Measurements from ENCODE around the gene KIAA0753.
"Not testable (repeated sequence)": the region's sequence is repeated elsewhere in the genome, so short reads cannot be mapped to it uniquely, and the experiment has no call there.

Gene KIAA0753

DNA sequence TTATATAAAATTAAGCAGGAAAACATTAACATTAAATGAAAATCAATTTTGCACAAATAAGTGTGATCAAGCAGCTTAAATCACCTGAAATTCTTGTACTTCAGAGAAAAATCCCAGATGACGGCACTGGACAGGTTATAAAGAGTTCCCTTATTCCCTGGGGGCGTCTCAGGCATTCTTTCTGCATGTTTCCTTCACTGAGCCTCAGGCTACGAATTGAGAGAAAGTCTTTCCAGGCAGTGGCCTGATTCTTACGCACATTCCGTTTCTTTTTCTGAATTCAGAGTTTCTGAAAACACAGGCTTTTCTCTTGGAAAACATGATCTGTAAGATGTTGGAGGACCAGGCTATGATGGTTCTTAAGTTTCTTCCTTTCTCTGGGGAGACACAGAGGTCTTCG, 62.0 kb downstream of the KIAA0753 start:
- H3K36me3 Mint-ChIP-seq (ENCODE audit: low read depth), result peaks cover 55% of the 10 kb centered on the region
- H3K9me3 Mint-ChIP-seq, result no peaks in the 10 kb centered on the region
- peaks cover 24% of the 10 kb centered on the region for H3K4me1 Mint-ChIP-seq (ENCODE audit: low read depth)
- no peaks in the 10 kb centered on the region for H3K27me3 Mint-ChIP-seq
- no peak overlapping the region for H3K27ac Mint-ChIP-seq
- H3K4me3 Mint-ChIP-seq, result no peak overlapping the region
- no peak for DNase-seq

DNA sequence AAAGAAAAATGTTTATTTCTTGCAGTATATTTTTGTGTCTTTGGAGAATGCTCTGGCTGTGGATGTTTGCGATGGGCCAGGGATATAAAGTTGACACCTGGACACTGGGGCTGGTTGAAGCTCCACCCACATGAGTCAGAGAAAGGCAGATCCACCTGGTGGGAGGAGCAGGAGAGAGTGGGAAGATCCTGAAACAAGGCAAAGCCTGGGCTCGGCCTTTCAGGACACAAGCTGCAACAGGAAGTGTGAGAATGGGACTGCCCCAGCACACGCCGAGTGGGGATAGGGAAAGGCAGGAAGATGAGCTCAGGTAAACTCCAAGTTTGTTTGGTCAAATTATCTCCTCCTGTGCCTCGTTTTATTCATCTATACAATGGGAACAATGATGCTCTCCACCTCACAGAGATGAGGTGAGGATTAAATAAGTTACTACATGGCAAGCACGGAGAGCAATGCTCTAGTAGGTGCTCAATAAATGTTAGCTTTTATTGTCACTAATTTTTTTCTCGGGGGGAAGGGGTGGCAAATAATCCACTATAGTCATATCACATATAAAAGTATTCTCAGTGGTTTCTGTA, 62.7 kb downstream of the KIAA0753 start:
- no peaks in the 10 kb centered on the region for H3K9me3 Mint-ChIP-seq
- H3K36me3 Mint-ChIP-seq (ENCODE audit: low read depth), result peaks cover 48% of the 10 kb centered on the region
- no peaks in the 10 kb centered on the region for H3K27me3 Mint-ChIP-seq
- H3K4me1 Mint-ChIP-seq (ENCODE audit: low read depth), result peaks cover 24% of the 10 kb centered on the region
- no peak overlapping the region for H3K27ac Mint-ChIP-seq
- no peak overlapping the region for H3K4me3 Mint-ChIP-seq
- no peak for DNase-seq

DNA sequence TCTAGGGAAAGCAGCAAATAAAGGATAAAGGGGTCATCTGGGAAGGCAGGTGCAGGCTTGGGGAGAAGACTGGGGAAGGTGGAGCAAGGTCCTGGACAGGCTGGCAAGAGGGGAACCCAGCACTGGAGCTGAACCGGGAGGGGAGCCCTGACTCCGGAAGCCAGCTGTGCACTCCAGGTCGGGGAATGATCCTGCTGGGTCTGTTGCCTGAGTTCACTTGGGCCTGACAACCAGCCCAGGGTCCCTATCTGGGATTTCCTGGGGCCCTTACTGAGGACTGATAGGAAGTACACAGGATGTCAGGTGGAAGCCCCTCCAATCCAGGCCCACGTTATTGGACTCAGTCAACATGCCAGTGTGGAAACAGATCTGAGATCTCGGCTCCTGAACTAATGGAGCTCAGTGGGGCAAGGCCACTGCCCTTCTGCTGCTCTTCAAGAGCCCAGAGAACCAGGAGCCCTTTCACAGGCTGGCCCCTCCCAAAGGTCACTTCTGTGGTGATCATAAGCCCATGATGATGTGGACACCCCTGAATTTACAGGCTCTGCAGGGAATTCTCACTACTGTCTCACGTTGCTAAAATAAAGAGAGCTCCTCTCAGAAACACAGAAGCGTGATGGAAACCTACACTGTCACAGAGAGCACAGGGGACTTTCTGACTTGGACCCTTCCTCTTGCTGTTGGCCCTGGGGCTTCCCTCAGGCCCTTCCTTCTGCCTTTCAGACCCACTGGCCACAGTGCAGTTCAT, 64.3 kb downstream of the KIAA0753 start:
- peaks cover 24% of the 10 kb centered on the region for H3K4me1 Mint-ChIP-seq (ENCODE audit: low read depth)
- peaks cover 38% of the 10 kb centered on the region for H3K36me3 Mint-ChIP-seq (ENCODE audit: low read depth)
- no peaks in the 10 kb centered on the region for H3K27me3 Mint-ChIP-seq
- no peak overlapping the region for H3K27ac Mint-ChIP-seq
- no peak overlapping the region for H3K4me3 Mint-ChIP-seq
- DNase-seq, result no peak
- H3K9me3 Mint-ChIP-seq, result no peaks in the 10 kb centered on the region

DNA sequence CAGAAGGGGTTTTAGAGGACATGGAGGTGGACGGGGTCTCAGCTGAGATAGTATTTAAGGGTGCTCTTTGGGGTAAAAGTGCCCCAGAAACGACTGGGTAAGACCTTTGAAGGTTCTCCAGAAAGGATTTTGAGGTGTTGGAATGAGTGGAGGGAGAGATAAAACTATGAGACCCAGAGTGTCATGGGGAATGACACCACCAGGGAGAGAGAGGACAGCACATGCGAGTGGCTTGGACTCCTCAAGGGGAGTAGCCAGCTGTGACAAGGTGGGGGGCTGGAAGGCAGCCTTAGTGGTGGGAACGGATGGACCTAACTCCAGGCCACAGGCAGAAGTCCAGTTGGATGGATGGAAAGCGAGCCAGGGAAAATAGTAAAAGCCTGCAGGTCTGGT, 64.9 kb downstream of the KIAA0753 start:
- Mint-ChIP-seq H3K27me3 (no peaks in the 10 kb centered on the region), H3K4me1 (ENCODE audit: low read depth) (peaks cover 24% of the 10 kb centered on the region), H3K27ac (peak overlapping the region; percentile 23), H3K9me3 (no peaks in the 10 kb centered on the region), H3K36me3 (ENCODE audit: low read depth) (peaks cover 34% of the 10 kb centered on the region), H3K4me3 (peak overlapping the region; percentile 16)
- DNase-seq, result no peak

DNA sequence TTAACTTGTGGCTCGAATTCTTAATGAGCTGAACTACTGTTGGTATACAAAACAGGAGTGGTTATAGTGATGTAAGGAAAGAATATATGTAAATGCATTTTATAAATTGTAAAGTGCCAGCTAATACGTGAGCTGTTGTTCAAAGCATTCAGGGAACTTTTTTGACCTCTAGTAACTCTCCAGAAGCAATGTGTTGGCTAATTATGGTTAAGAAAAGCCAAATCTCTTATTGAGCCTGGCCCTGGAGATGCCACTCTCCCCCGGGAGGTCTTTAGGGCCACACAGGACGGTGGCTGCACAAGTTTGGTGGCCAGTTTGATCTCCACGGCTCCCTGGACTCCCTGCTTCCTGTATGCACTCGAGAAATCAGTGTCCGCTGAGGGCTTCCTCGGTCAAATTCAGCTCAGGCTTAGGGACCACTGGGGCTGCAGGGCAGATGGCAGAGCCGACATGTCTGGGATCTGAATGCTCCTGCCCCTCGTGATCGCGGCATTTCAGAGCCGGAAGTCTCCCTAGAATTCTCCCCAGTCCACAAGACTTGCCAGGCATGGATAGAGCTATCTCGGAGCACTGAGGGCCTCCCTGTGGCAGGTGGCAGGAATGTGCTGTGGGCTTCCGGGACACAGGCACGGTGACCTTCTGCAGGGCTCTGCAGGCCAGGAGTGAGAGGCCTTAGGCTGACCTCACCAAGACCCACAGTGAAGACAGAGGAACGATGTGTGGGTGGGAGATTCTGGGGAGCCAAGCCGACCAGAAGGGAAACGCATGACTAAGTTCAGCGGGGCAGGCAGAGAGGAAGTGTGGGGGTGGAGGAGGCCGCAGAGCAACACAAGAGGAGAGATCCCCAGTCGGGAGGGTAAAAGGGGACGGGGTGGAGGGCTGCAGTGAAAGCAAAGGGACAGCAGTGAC, 65.6 kb downstream of the KIAA0753 start:
- H3K27ac Mint-ChIP-seq, result peak overlapping the region; percentile 23
- H3K36me3 Mint-ChIP-seq (ENCODE audit: low read depth), result peaks cover 34% of the 10 kb centered on the region
- no peaks in the 10 kb centered on the region for H3K27me3 Mint-ChIP-seq
- peak; percentile 53 for DNase-seq
- H3K4me1 Mint-ChIP-seq (ENCODE audit: low read depth), result peaks cover 24% of the 10 kb centered on the region
- H3K4me3 Mint-ChIP-seq, result peak overlapping the region; percentile 16
- H3K9me3 Mint-ChIP-seq, result no peaks in the 10 kb centered on the region

DNA sequence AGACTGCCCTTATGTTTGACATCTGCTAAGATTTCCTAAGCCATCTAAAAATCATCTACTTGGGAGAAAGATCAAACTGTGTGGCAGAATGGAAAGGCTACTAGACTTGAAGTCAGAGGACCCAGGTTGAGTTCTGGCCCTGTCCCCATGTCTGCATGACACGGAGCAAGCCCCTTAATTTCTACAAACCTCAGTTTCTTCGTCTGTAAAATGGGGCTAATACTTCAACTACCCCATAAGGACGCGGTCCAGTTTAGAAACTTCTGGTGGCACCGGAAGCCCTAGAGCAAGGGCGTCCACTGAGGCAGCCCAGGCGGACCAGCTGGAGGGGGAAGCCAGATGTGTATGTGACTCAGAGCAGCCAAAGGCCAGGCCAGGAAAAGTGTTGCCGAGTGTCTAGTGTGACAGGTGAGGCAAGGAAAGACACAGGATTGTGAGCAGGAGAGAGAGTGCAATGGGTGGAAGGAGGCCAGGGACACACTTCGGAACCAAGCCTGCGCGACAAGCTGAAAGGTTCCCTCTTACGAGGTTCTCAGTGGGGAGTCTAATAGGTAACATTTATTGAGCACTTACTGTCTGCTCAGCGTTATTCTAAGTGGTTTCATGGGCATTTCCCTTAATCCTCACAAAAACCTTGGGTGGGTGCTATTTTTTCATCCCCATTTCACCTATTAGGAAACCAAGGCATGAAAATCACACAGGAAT, 66.4 kb downstream of the KIAA0753 start:
- H3K4me1 Mint-ChIP-seq (ENCODE audit: low read depth), result peaks cover 24% of the 10 kb centered on the region
- no peak for DNase-seq
- H3K4me3 Mint-ChIP-seq, result no peak overlapping the region
- H3K36me3 Mint-ChIP-seq (ENCODE audit: low read depth), result peaks cover 28% of the 10 kb centered on the region
- no peaks in the 10 kb centered on the region for H3K9me3 Mint-ChIP-seq
- H3K27me3 Mint-ChIP-seq, result no peaks in the 10 kb centered on the region
- no peak overlapping the region for H3K27ac Mint-ChIP-seq

DNA sequence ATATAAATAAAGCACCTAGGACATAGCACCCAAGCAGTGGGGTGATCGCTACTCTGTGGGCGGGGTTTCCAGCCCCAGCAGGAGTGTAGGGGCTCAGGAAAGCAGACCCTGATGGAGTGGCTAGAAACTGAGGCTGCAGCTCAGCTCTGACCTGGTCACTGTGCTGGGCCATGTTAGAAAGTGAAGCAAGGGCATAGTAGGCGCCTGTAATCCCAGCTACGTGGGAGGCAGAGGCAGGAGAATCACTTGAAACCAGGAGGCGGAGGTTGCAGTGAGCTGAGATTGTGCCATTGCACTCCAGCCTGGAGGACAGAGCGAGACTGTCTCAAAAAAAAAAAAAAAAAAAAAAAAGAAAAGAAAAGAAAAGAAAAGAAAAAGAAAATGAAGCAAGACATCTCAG, 67.0 kb downstream of the KIAA0753 start:
- H3K4me3 Mint-ChIP-seq, H3K27ac Mint-ChIP-seq, DNase-seq, H3K27me3 Mint-ChIP-seq, H3K9me3 Mint-ChIP-seq: not testable (repeated sequence)
- H3K36me3 Mint-ChIP-seq (ENCODE audit: low read depth), result peaks cover 22% of the 10 kb centered on the region
- peaks cover 24% of the 10 kb centered on the region for H3K4me1 Mint-ChIP-seq (ENCODE audit: low read depth)

DNA sequence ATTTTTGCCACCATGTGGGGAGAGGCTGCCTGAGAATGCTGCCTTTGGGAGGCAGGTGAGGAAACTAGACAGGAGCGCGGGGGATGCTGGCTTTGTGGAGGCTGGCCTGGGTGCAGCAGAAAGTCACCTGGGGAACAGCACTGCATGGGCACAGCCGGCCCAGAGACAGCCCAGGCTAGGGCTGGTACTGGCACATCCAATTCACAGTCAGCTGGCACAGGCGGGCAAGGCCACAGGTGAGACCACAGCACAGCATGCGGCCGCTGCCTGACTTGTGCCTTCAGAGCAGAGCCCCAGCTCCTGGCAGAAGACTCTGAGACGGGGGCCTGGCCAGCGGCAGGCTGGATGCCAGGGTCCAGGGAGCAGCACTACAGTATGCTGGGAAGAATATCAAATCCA, 67.5 kb downstream of the KIAA0753 start:
- H3K9me3 Mint-ChIP-seq, result no peaks in the 10 kb centered on the region
- H3K4me1 Mint-ChIP-seq (ENCODE audit: low read depth), result peaks cover 24% of the 10 kb centered on the region
- no peak overlapping the region for H3K27ac Mint-ChIP-seq
- DNase-seq, result no peak
- H3K4me3 Mint-ChIP-seq, result no peak overlapping the region
- no peaks in the 10 kb centered on the region for H3K27me3 Mint-ChIP-seq
- H3K36me3 Mint-ChIP-seq (ENCODE audit: low read depth), result peaks cover 16% of the 10 kb centered on the region

DNA sequence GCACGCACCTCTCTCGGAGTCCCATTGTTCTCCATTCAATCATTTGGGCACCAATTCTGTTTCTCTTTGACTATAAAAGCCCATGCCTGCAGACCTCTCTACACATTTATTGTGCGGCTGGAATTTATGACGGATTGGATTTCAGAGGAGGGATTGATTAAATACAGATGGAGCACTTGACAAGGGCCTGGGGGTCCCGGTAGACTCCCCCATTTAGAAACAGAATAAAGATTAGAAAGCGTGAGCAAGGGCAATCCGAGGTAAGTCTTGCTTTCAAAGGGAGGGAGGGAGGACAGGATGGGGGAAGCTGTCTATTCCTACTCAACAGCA, 69.1 kb downstream of the KIAA0753 start:
- H3K4me1 Mint-ChIP-seq (ENCODE audit: low read depth), result peaks cover 21% of the 10 kb centered on the region
- no peaks in the 10 kb centered on the region for H3K9me3 Mint-ChIP-seq
- peaks cover 2% of the 10 kb centered on the region for H3K36me3 Mint-ChIP-seq (ENCODE audit: low read depth)
- no peak for DNase-seq
- H3K27ac Mint-ChIP-seq, result no peak overlapping the region
- no peaks in the 10 kb centered on the region for H3K27me3 Mint-ChIP-seq
- H3K4me3 Mint-ChIP-seq, result no peak overlapping the region

DNA sequence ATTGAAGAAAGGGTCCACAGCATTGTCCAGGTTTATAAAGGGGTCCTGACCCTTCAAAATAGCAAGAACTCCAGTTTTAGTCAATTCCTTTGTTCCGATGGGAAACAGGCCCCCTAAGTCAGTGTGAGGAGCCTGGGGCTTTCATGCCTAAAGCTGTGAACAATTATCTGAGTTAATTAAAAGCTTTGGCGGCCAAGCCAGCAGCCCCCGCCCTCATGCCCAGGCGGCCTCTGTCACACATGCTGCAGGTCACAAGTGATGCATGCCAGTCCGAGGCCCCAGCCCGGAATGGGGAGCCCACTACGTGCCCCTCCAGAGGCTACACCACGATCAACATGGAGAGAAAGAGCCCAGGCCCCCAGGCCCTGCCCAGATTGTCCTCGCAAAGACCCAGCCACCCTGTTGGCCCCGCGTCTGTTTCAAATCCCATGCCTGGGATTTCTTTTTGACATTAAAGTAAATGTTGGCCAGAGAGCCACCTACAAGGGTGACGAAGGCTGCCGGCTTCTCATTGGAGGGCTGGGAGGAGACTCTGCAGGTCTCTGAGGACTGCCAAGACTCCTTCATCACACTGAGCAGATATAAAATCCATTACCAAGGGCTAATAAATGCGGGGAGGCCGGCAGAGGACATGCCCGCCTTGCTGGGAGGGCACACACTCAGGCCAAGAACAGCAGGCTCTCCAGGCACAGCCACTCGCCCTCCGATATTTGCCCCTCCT, 69.6 kb downstream of the KIAA0753 start:
- Mint-ChIP-seq H3K36me3 (ENCODE audit: low read depth) (no peaks in the 10 kb centered on the region), H3K4me3 (no peak overlapping the region), H3K4me1 (ENCODE audit: low read depth) (peaks cover 17% of the 10 kb centered on the region), H3K27ac (no peak overlapping the region), H3K9me3 (no peaks in the 10 kb centered on the region), H3K27me3 (peaks cover 3% of the 10 kb centered on the region)
- no peak for DNase-seq

DNA sequence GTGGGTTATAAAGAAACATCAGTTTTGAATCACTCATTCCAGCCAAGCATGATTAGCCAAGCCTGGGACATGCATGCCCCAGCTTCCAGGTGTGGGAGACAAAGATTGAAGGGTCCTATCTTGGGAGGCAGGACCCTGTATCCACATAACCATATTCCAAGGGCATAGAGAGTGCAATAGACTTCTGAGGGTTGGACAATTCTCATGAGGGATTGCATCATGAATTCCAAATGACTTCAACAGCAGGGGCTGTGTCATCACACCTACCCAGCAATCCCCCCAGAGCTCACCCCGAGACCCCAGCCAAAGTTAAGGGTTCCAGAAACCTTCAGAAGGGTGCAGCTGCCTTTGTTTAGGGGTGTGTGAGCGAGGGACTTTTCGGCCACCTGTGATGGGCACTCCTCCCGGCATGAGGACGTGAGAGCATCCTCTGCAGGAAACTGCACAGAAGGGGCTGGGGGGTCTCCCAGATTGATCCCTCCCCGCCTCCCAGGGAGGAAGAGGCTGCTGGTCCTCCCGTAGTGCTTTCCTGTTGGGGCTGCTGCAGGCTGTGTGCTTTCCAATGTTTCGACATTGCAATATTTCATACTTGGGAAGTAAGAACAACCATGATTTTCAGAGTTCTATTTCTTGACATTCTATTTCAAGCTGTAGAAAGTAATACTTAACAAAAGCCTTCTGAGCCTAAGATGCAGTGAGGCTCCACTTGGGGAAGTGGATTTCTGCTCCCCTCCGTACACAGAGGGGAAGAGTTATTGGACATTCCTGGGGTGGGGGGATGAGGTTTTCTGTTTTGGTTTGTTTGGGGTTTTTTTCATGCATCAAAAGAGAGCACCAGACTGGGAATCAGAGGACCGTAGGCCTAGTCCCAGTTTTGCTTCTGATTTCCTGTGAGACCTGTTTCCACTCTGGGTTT, 70.9 kb downstream of the KIAA0753 start:
- no peak overlapping the region for H3K4me3 Mint-ChIP-seq
- DNase-seq, result no peak

DNA sequence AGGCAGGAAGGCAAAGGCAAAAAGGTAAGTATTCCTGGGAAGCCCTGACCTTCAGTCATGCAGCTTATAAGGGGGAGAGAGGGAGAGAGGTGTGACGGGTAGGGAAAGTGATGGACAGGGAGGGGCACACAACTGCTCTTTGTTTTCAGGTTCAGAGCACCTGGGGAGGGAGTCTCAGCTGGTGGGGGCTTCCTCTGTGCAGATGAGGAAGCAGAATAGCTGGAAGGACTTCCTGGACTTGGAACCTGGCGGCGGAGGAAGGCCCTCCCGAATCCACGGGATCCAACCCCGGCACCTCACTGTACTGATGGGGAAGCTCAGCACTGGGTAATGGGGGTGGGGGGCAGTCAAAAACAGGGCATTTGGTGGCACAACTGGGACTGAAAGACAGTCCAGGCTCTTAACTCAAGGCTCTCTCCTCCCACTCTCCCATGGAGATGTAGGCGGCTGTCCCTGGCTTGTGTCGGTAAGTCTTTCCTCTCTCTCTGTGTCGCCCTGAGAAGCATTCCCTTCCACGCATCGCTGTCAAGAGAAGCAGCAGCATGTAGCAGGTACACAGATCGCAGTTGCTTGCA, 72.2 kb downstream of the KIAA0753 start:
- H3K27me3 Mint-ChIP-seq, result peaks cover 15% of the 10 kb centered on the region
- H3K36me3 Mint-ChIP-seq (ENCODE audit: low read depth), result no peaks in the 10 kb centered on the region
- no peak overlapping the region for H3K4me3 Mint-ChIP-seq
- no peak overlapping the region for H3K27ac Mint-ChIP-seq
- no peaks in the 10 kb centered on the region for H3K9me3 Mint-ChIP-seq
- no peak for DNase-seq
- H3K4me1 Mint-ChIP-seq (ENCODE audit: low read depth), result no peaks in the 10 kb centered on the region

More for the DNA sequence above, 70.9 kb downstream of the KIAA0753 start:
- Mint-ChIP-seq H3K9me3 (no peaks in the 10 kb centered on the region), H3K36me3 (ENCODE audit: low read depth) (no peaks in the 10 kb centered on the region), H3K27ac (no peak overlapping the region), H3K4me1 (ENCODE audit: low read depth) (peaks cover 4% of the 10 kb centered on the region), H3K27me3 (peaks cover 8% of the 10 kb centered on the region)
